HepG2 (cell line): Measurements from ENCODE around the gene PTGIR. TPM values are rescaled to one million over a fixed set of nuclear protein-coding genes. Genes with fewer than 3 reads are reported as not detected.
A peak's percentile ranks its signal among the peaks of the same experiment; 100 is the strongest.

ENCODE experiments used
- ATAC-seq: fragments of 200-7000 bp; cut with Tn5 transposase; 3 replicates; pipeline ENCODE4 v1.9.1; 2020; ENCODE audit warnings: mild to moderate bottlenecking, moderate library complexity
- BruUV-seq: library from RNA; stranded (reverse); fragments of 400-500 nt; replicated peaks from 2 replicates; lab custom pipeline; 2021; lab: Mats Ljungman, UMichigan
- CTCF ChIA-PET: fragments of 300-600 bp; formaldehyde crosslinking; extraction: SDS; loops from one replicate; lab custom pipeline; 2021; ENCODE audit warnings: low total read pairs, inconsistent platforms, low intra/inter-chr PET ratio; lab: Yijun Ruan, JAX
- POLR2A ChIA-PET: fragments of 350-600 bp; sonication (Branson Sonifier 250); formaldehyde crosslinking; loops from one replicate; lab custom pipeline; 2020; ENCODE audit warnings: antibody characterized with exemption, inconsistent platforms; lab: Yijun Ruan, JAX
- DNase-seq: peaks from one replicate; pipeline ENCODE4 v3.0.0-alpha.2; 2015; ENCODE audit warnings: low spot score
- FAIRE-seq: peaks from 3 replicates; lab custom pipeline; 2011; peaks lifted over from hg19 to GRCh38; lab: Jason Lieb, UNC
- H2AFZ ChIP-seq: one replicate; pipeline ENCODE4 v1.6.1; 2011; ENCODE audit warnings: low read length, inconsistent platforms
- H3K27ac ChIP-seq: fragments of 300-600 bp; 3 replicates; pipeline ENCODE4 v1.8.0; 2011; ENCODE audit warnings: mixed run types, mild to moderate bottlenecking, mixed read lengths, low read length, inconsistent platforms; ENCODE audit not compliant: insufficient read depth; ENCODE audit errors: extremely low read length
- H3K27me3 ChIP-seq, 2 experiments: fragments of 200-600 bp in 1 of 2; 2 replicates in 1 of 2; 3 replicates in 1 of 2; pipeline versions ENCODE4 v1.6.0 to v1.8.0; 2011; ENCODE audit warnings: low read length in 2 of 2, mild to moderate bottlenecking in 2 of 2, moderate library complexity in 2 of 2, inconsistent platforms in 1 of 2; ENCODE audit not compliant: insufficient read depth in 2 of 2, control insufficient read depth in 1 of 2
- H3K36me3 ChIP-seq, 2 experiments: fragments of 200-600 bp in 1 of 2; replicated peaks in 1 of 2; 2 replicates in 1 of 2; 3 replicates in 1 of 2; pipeline versions ENCODE4 v1.5.1 to v1.8.0; 2011; ENCODE audit warnings: low read length in 2 of 2, inconsistent platforms in 1 of 2; ENCODE audit not compliant: insufficient read depth in 2 of 2, control insufficient read depth in 1 of 2
- H3K4me1 ChIP-seq: 2 replicates; pipeline ENCODE4 v1.5.1; 2012; ENCODE audit warnings: low read length, inconsistent platforms; ENCODE audit not compliant: insufficient read depth
- H3K4me2 ChIP-seq: 2 replicates; pipeline ENCODE4 v1.6.0; 2011; ENCODE audit warnings: low read depth, low read length, inconsistent platforms
- H3K4me3 ChIP-seq, 3 experiments: fragments of 200-600 bp in 1 of 3; sonication (generic), shearing (Covaris generic) in 1 of 3; replicated peaks in 1 of 3; 2 replicates each; pipeline ENCODE4 v1.5.1; 2011 to 2016; ENCODE audit warnings: low read length in 3 of 3, inconsistent platforms in 2 of 3, low read depth in 2 of 3, mild to moderate bottlenecking in 2 of 3, control low read depth in 1 of 3, mixed read lengths in 1 of 3; ENCODE audit not compliant: insufficient read depth in 1 of 3
- H3K79me2 ChIP-seq: one replicate; pipeline ENCODE4 v1.6.1; 2011; ENCODE audit warnings: low read length, inconsistent platforms; ENCODE audit not compliant: insufficient read depth
- H3K9ac ChIP-seq: 2 replicates; pipeline ENCODE4 v1.6.0; 2011; ENCODE audit warnings: mild to moderate bottlenecking, low read depth, low read length, inconsistent platforms; ENCODE audit not compliant: insufficient read depth
- H3K9me3 ChIP-seq: 2 replicates; pipeline ENCODE4 v1.5.1; 2012; ENCODE audit warnings: mild to moderate bottlenecking, low read length
- H4K20me1 ChIP-seq: 2 replicates; pipeline ENCODE4 v1.6.0; 2011; ENCODE audit warnings: inconsistent platforms, mild to moderate bottlenecking, low read length, moderate library complexity; ENCODE audit not compliant: insufficient read depth
- AHR ChIP-seq: IDR thresholded peaks from 2 replicates; pipeline ENCODE4 v1.6.1; 2018; ENCODE audit warnings: missing genetic modification reagents, missing compliant biosample characterization
- CAMTA2 ChIP-seq: sonication (generic); formaldehyde crosslinking; IDR thresholded peaks from 2 replicates; pipeline ENCODE4 v1.4.0; 2020; ENCODE audit warnings: mild to moderate bottlenecking, missing genetic modification reagents, borderline replicate concordance
- CENPX ChIP-seq: sonication (generic); formaldehyde crosslinking; IDR thresholded peaks from 2 replicates; pipeline ENCODE4 v1.9.0; 2021; ENCODE audit warnings: mild to moderate bottlenecking, missing genetic modification reagents, moderate library complexity
- EEA1 ChIP-seq: sonication (generic); formaldehyde crosslinking; IDR thresholded peaks from 2 replicates; pipeline ENCODE4 v1.5.1; 2020; ENCODE audit warnings: mild to moderate bottlenecking, missing genetic modification reagents, borderline replicate concordance
- FOXK1 ChIP-seq: sonication (generic); formaldehyde crosslinking; IDR thresholded peaks from 2 replicates; pipeline ENCODE4 v1.4.0; 2020; ENCODE audit warnings: low read depth, missing genetic modification reagents, borderline replicate concordance
- HMG20A ChIP-seq: IDR thresholded peaks from 2 replicates; pipeline ENCODE4 v1.6.1; 2016; ENCODE audit warnings: borderline replicate concordance
- KLF12 ChIP-seq: sonication (generic); formaldehyde crosslinking; IDR thresholded peaks from 2 replicates; pipeline ENCODE4 v1.4.0; 2020; ENCODE audit warnings: missing genetic modification reagents, borderline replicate concordance
- LBX2 ChIP-seq: sonication (generic); formaldehyde crosslinking; IDR thresholded peaks from 2 replicates; pipeline ENCODE4 v1.5.0; 2020; ENCODE audit warnings: missing genetic modification reagents, mild to moderate bottlenecking, borderline replicate concordance
- MEF2D ChIP-seq: sonication (generic); formaldehyde crosslinking; IDR thresholded peaks from 2 replicates; pipeline ENCODE4 v1.5.1; 2020; ENCODE audit warnings: mild to moderate bottlenecking, missing genetic modification reagents
- POLR2G ChIP-seq: fragments of 200-400 bp; formaldehyde crosslinking; IDR thresholded peaks from 2 replicates; pipeline ENCODE4 v1.6.1; 2018; ENCODE audit warnings: mild to moderate bottlenecking, low read depth, low read length, moderate library complexity
- SAP130 ChIP-seq: IDR thresholded peaks from 2 replicates; pipeline ENCODE4 v1.6.1; 2016; ENCODE audit warnings: low read depth
- SMARCE1 ChIP-seq: fragments of 450-650 bp; IDR thresholded peaks from 2 replicates; pipeline ENCODE4 v1.6.1; 2017; ENCODE audit warnings: borderline replicate concordance
- SP1 ChIP-seq, 2 experiments: fragments of 450-650 bp in 1 of 2; sonication (generic) in 1 of 2; formaldehyde crosslinking in 1 of 2; IDR thresholded peaks; 2 replicates each; pipeline versions ENCODE4 v1.4.0 to v1.6.1; 2016 to 2020; ENCODE audit warnings: missing genetic modification reagents in 1 of 2
- ZNF44 ChIP-seq: sonication (generic); formaldehyde crosslinking; IDR thresholded peaks from 2 replicates; pipeline ENCODE4 v1.5.1; 2020; ENCODE audit warnings: mild to moderate bottlenecking, missing genetic modification reagents
- ZNF512B ChIP-seq: sonication (generic); formaldehyde crosslinking; IDR thresholded peaks from 2 replicates; pipeline ENCODE4 v1.5.1; 2020; ENCODE audit warnings: missing genetic modification reagents, mild to moderate bottlenecking, borderline replicate concordance
- ZNF577 ChIP-seq: sonication (generic); formaldehyde crosslinking; IDR thresholded peaks from 2 replicates; pipeline ENCODE4 v1.4.0; 2020; ENCODE audit warnings: mild to moderate bottlenecking, low read depth, missing genetic modification reagents, borderline replicate concordance
- ZNF605 ChIP-seq: sonication (generic); formaldehyde crosslinking; IDR thresholded peaks from 2 replicates; pipeline ENCODE4 v1.8.0; 2022; ENCODE audit warnings: mild to moderate bottlenecking, missing genetic modification reagents
- ZNF746 ChIP-seq: sonication (generic); formaldehyde crosslinking; IDR thresholded peaks from 2 replicates; pipeline ENCODE4 v1.8.0; 2022; ENCODE audit warnings: mild to moderate bottlenecking, missing genetic modification reagents
- ZSCAN9 ChIP-seq: IDR thresholded peaks from 2 replicates; pipeline ENCODE4 v1.6.1; 2016; ENCODE audit warnings: borderline replicate concordance
- WGBS: methylation state at CpG from one replicate; pipeline ENCODE4 v1.1.6; 2017; ENCODE audit warnings: low lambda C conversion rate; 5-methylcytosine and 5-hydroxymethylcytosine counted together
- in situ Hi-C: cut with HindIII; loops from 2 replicates; pipeline ENCODE4 v1.10.0; 2017; ENCODE audit warnings: low pct_unique_long_range_greater_than_20kb; ENCODE audit not compliant: extremely low pct_ligation_motif_present
- intact Hi-C: fragments of 100-400 bp; cut with micrococcal nuclease; formaldehyde crosslinking; loops from one replicate; pipeline ENCODE4 v1.10.0; 2022; ENCODE audit not compliant: unreplicated experiment
- polyA plus RNA-seq, 8 experiments: library from polyadenylated mRNA; depleted of rRNA in 3 of 8; stranded (reverse) in 7 of 8; unstranded in 1 of 8; fragments of >200 nt; fragmentation: Illumina TruSeq in 4 of 8; extraction: Trizol in 4 of 8; gene quantifications; 2 replicates each; pipeline versions ENCODE4 v1.2.1 to v1.2.3, GENCODE V29; 2011 to 2016; ENCODE audit warnings: low read depth in 4 of 8, missing spikeins in 1 of 8, mixed read lengths in 1 of 8; ENCODE audit not compliant: insufficient read depth in 1 of 8
- total RNA-seq, 5 experiments: library from RNA; depleted of rRNA; stranded (reverse); fragments of >200 nt; fragmentation: Illumina TruSeq; extraction: Trizol; gene quantifications; 2 replicates each; pipeline ENCODE4 v1.2.3, GENCODE V29; 2016; ENCODE audit warnings: low read depth in 1 of 5

The PTGIR gene
- total and polyA plus RNA-seq, 2 of the 13 experiments (the other 11 are each of a cell fraction or from before 2014, with no cell fraction given), result not detected

GRCh38 chr19:46599716-46600373, 25.0 kb downstream of the PTGIR start:
- Histone ChIP-seq H3K4me1 (peaks cover 35% of the 10 kb centered on the region), H3K27me3 (no peaks in the 10 kb centered on the region; a peak in 1 of 5 replicates), H4K20me1 (peaks cover 9% of the 10 kb centered on the region; the same call in 1 of the 2 replicates), H3K27ac (peak overlapping the region; percentile 98), H3K9me3 (peaks cover 12% of the 10 kb centered on the region; the same call in 1 of the 2 replicates), H3K79me2 (peaks cover 36% of the 10 kb centered on the region), H3K4me3 (peak overlapping the region; percentile 62 to 94 (median 68); a peak in 5 of 6 replicates), H3K9ac (peak overlapping the region; percentile 98), H3K36me3 (no peaks in the 10 kb centered on the region), H3K4me2 (peak overlapping the region; percentile 76), H2AFZ (no peak overlapping the region)
- CTCF ChIA-PET, result no interaction called here
- no peak for DNase-seq
- no peak for FAIRE-seq
- intact Hi-C loops (no loop called here), in situ Hi-C loops (no loop called here)
- no peak for ATAC-seq
- BruUV-seq, result no TSS peak
- WGBS, result 58% methylated on average over 9 of the region's 9 CpGs
- POLR2A ChIA-PET, result interaction anchor here (0.7 to 1.7 kb wide), 8 partner anchors 11 to 514 kb away, joined by 3 to 16 read pairs (median 4); partner anchors contain the start of genes AP2S1, DACT3, SLC1A5 and ZC3H4
- TF ChIP-seq EEA1 (CRISPR knock-in tag), result no peak
- TF ChIP-seq ZNF605 (CRISPR knock-in tag), result peak; percentile 7; the same call in 1 of the 2 replicates
- no peak for TF ChIP-seq SMARCE1
- no peak for TF ChIP-seq CENPX (CRISPR knock-in tag)
- TF ChIP-seq LBX2, result no peak
- TF ChIP-seq SP1 (IDR thresholded peaks at IDR 0.05), result no peak
- TF ChIP-seq SP1 (CRISPR knock-in tag; IDR thresholded peaks at IDR 0.05), result no peak
- no peak; the same call in 1 of the 2 replicates for TF ChIP-seq ZNF746
- TF ChIP-seq HMG20A (CRISPR knock-in tag), result no peak
- TF ChIP-seq ZNF577 (CRISPR knock-in tag), result no peak
- no peak for TF ChIP-seq FOXK1 (CRISPR knock-in tag)
- no peak for TF ChIP-seq CAMTA2
- TF ChIP-seq KLF12 (CRISPR knock-in tag), result no peak
- no peak for TF ChIP-seq SAP130 (CRISPR knock-in tag)
- 0 out of 2 replicates have a peak, but pooled peaks have one; percentile 34 for TF ChIP-seq ZNF44 (CRISPR knock-in tag)
- TF ChIP-seq ZNF512B (CRISPR knock-in tag), result no peak
- TF ChIP-seq POLR2G, result no peak
- TF ChIP-seq MEF2D (CRISPR knock-in tag), result no peak
- TF ChIP-seq AHR (CRISPR knock-in tag), result no peak
- no peak for TF ChIP-seq ZSCAN9 (CRISPR knock-in tag)
